Measurements from ENCODE around the gene ADAR. TPM values are rescaled to one million over a fixed set of nuclear protein-coding genes. Genes with fewer than 3 reads are reported as not detected.

Gene ADAR
- total and polyA plus RNA-seq, 2 experiments from 2014 or later, result 61.3 to 71.3 TPM

DNA sequence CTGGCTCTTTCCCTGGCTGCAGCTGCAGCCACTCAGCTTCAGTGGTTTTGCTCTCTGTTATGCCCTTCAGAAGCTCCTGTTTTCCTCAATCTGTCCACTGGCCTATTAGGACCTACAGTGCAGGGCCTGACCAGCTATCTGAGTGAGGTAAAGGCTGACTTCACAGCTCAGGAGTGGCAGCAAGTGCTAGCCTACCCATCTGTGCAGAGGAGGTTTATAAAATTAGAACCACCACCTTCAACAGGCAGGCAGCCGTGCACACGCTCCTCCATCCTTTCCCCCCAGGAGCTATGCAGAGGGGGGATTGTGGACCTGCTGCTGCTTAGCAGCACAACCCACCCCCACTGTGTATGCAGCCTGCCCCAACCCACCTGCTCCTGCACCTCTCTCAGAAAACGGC lies 8.3 kb downstream of the ADAR start:
- Histone ChIP-seq H3K9me2 (ENCODE audit: insufficient read depth) (no peaks in the 10 kb centered on the region), H3K9ac (no peak overlapping the region), H3K4me1 (ENCODE audit: insufficient read depth) (peaks cover 16% of the 10 kb centered on the region), H3K4me2 (ENCODE audit: unreplicated experiment) (no peak overlapping the region), H3K36me3 (ENCODE audit: low read depth) (peaks cover 43% of the 10 kb centered on the region), H3K27ac (peak overlapping the region; percentile 34), H3K79me2 (ENCODE audit: insufficient read depth) (peaks cover 95% of the 10 kb centered on the region), H3K4me3 (no peak overlapping the region), H3K9me3 (ENCODE audit: low read depth) (no peaks in the 10 kb centered on the region), H3K27me3 (replicated peaks; ENCODE audit: insufficient read depth) (no peaks in the 10 kb centered on the region), H4K20me1 (ENCODE audit: insufficient read depth) (peaks cover 19% of the 10 kb centered on the region; the same call in 1 of the 2 replicates), H3F3A (ENCODE audit: insufficient read depth) (peaks cover 15% of the 10 kb centered on the region), H2AFZ (no peak overlapping the region)
- TF ChIP-seq EZH2phosphoT487 (IDR thresholded peaks at IDR 0.05; ENCODE audit: insufficient read depth, low read depth) (no peak), EZH2 (IDR thresholded peaks at IDR 0.05; ENCODE audit: insufficient read depth, poor library complexity, severe bottlenecking) (no peak)
- in situ Hi-C loops (cut with MboI), result no loop called here
- WGBS, 2 experiments (ENCODE audit: low coverage in 1 of 2, low lambda C conversion rate in 2 of 2, missing lambda C conversion rate in 2 of 2), result 67 to 69% methylated on average over 3 of the region's 3 CpGs
- peak; percentile 30 for DNase-seq

GRCh38 chr1:154598871-154599635 lies 8.9 kb downstream of the ADAR start:
- Histone ChIP-seq H4K20me1 (ENCODE audit: insufficient read depth) (peaks cover 17% of the 10 kb centered on the region; the same call in 1 of the 2 replicates), H3K27ac (peak overlapping the region; percentile 34), H3K9ac (no peak overlapping the region), H3K9me3 (ENCODE audit: low read depth) (no peaks in the 10 kb centered on the region), H2AFZ (no peak overlapping the region), H3K4me2 (ENCODE audit: unreplicated experiment) (no peak overlapping the region), H3K4me1 (ENCODE audit: insufficient read depth) (peaks cover 16% of the 10 kb centered on the region), H3K36me3 (ENCODE audit: low read depth) (peaks cover 49% of the 10 kb centered on the region), H3K79me2 (ENCODE audit: insufficient read depth) (peaks cover 95% of the 10 kb centered on the region), H3F3A (ENCODE audit: insufficient read depth) (peaks cover 15% of the 10 kb centered on the region), H3K9me2 (ENCODE audit: insufficient read depth) (no peaks in the 10 kb centered on the region), H3K4me3 (no peak overlapping the region), H3K27me3 (replicated peaks; ENCODE audit: insufficient read depth) (no peaks in the 10 kb centered on the region)
- DNase-seq, result peak; percentile 41
- in situ Hi-C loops (cut with MboI), result no loop called here
- no peak for TF ChIP-seq EZH2phosphoT487 (IDR thresholded peaks at IDR 0.05; ENCODE audit: insufficient read depth, low read depth)
- no peak for TF ChIP-seq EZH2 (IDR thresholded peaks at IDR 0.05; ENCODE audit: insufficient read depth, poor library complexity, severe bottlenecking)
- WGBS, 2 experiments (ENCODE audit: low coverage in 1 of 2, low lambda C conversion rate in 2 of 2, missing lambda C conversion rate in 2 of 2), result 64 to 68% methylated on average over 3 of the region's 3 CpGs

GRCh38 chr1:154595621-154596020 lies 12.4 kb downstream of the ADAR start:
- H3K4me1 ChIP-seq (ENCODE audit: insufficient read depth), result peaks cover 16% of the 10 kb centered on the region
- H3K9me3 ChIP-seq (ENCODE audit: low read depth), result no peaks in the 10 kb centered on the region
- peaks cover 15% of the 10 kb centered on the region for H3F3A ChIP-seq (ENCODE audit: insufficient read depth)
- peak; percentile 78 for DNase-seq
- in situ Hi-C loops (cut with MboI), result no loop called here
- peaks cover 12% of the 10 kb centered on the region; the same call in 1 of the 2 replicates for H4K20me1 ChIP-seq (ENCODE audit: insufficient read depth)
- H3K27ac ChIP-seq, result no peak overlapping the region
- H3K27me3 ChIP-seq (replicated peaks; ENCODE audit: insufficient read depth), result no peaks in the 10 kb centered on the region
- H3K9me2 ChIP-seq (ENCODE audit: insufficient read depth), result no peaks in the 10 kb centered on the region
- H3K36me3 ChIP-seq (ENCODE audit: low read depth), result peaks cover 71% of the 10 kb centered on the region
- no peak overlapping the region for H3K9ac ChIP-seq
- TF ChIP-seq EZH2phosphoT487 (IDR thresholded peaks at IDR 0.05; ENCODE audit: insufficient read depth, low read depth) (no peak), EZH2 (IDR thresholded peaks at IDR 0.05; ENCODE audit: insufficient read depth, poor library complexity, severe bottlenecking) (no peak)
- peaks cover 72% of the 10 kb centered on the region for H3K79me2 ChIP-seq (ENCODE audit: insufficient read depth)
- no peak overlapping the region for H3K4me3 ChIP-seq
- WGBS, 2 experiments (ENCODE audit: low coverage in 1 of 2, low lambda C conversion rate in 2 of 2, missing lambda C conversion rate in 2 of 2), result 29 to 41% methylated on average over 1 of the region's 1 CpG
- H3K4me2 ChIP-seq (ENCODE audit: unreplicated experiment), result no peak overlapping the region
- H2AFZ ChIP-seq, result no peak overlapping the region

DNA sequence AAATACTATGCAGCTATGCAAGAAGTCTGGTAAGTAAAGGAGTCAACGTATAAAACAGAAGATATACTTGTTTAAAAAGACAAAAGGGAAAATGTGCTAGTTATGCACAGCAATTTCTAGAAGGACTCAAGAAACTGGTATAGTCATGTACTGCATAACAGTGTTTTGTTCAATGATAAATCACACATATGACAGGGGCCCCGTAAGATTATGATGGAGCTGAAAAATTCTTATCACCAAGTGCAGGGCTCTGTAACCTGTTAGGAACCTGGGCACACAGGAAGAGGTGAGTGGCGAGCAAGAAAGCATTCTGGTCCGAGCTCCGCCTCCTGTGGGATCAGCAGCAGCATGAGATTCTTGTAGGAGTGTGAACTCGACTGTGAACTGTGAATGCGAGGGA lies 13.2 kb downstream of the ADAR start:
- in situ Hi-C loops (cut with MboI), result no loop called here

More for the DNA sequence above, 13.2 kb downstream of the ADAR start:
- Histone ChIP-seq H3K9me2 (ENCODE audit: insufficient read depth) (no peaks in the 10 kb centered on the region), H3K9me3 (ENCODE audit: low read depth) (no peaks in the 10 kb centered on the region), H3F3A (ENCODE audit: insufficient read depth) (peaks cover 15% of the 10 kb centered on the region), H3K27me3 (replicated peaks; ENCODE audit: insufficient read depth) (no peaks in the 10 kb centered on the region), H4K20me1 (ENCODE audit: insufficient read depth) (peaks cover 12% of the 10 kb centered on the region; the same call in 1 of the 2 replicates), H3K9ac (no peak overlapping the region), H3K4me3 (no peak overlapping the region), H3K36me3 (ENCODE audit: low read depth) (peaks cover 73% of the 10 kb centered on the region), H3K79me2 (ENCODE audit: insufficient read depth) (peaks cover 63% of the 10 kb centered on the region), H3K4me2 (ENCODE audit: unreplicated experiment) (no peak overlapping the region), H3K4me1 (ENCODE audit: insufficient read depth) (peaks cover 15% of the 10 kb centered on the region), H3K27ac (no peak overlapping the region), H2AFZ (no peak overlapping the region)
- DNase-seq, result no peak
- TF ChIP-seq EZH2 (IDR thresholded peaks at IDR 0.05; ENCODE audit: insufficient read depth, poor library complexity, severe bottlenecking) (no peak), EZH2phosphoT487 (IDR thresholded peaks at IDR 0.05; ENCODE audit: insufficient read depth, low read depth) (no peak)
- 91 to 94% methylated on average over 7 of the region's 7 CpGs for WGBS, 2 experiments (ENCODE audit: low coverage in 1 of 2, low lambda C conversion rate in 2 of 2, missing lambda C conversion rate in 2 of 2)
